GM19099 (cell line): ENCODE data around the gene IPO7.

Source experiments
- POLR2A ChIP-seq: IDR thresholded peaks from 3 replicates; pipeline ENCODE4 v1.6.1; 2011; ENCODE audit warnings: low read depth; ENCODE audit not compliant: insufficient read length; ENCODE audit errors: extremely low read depth

IPO7 gene

DNA sequence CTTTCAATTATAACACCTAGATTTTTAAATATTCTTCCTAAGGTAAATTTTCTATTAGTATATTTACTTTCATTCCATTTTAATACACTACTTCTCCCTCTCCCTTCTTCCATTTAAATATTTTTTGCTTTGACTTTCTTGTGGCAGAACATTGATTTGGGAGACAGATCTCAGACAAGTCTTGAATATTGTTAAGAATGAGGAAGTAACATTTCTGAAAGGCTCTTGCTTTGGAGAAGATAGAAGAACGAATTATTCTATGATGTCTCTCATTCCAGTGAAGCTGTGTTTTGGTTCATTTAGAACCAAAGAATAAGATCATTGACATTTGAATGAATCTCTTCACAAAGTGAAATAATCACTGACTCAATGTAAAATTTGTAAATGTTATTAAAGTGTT is 2.4 kb downstream of the IPO7 start:
- TF ChIP-seq POLR2A: no peak

DNA sequence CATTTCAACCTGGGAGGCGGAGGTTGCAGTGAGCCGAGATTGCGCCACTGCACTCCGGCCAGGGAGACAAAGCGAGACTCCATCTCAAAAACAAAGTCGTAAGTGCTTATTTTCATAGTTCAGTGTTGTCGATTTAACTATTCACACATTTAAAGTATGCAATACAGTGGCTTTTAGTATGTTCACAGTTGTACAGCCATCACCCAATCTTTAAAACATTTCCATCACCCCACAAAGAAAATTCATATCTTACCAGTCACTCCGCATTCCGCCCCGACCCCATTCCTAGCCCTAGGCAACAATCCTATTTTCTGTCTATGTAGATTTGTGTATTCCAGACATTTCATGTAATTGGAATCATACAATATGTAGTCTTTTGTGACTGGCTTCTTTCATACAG is 11.9 kb downstream of the IPO7 start:
- TF ChIP-seq POLR2A: no peak

DNA sequence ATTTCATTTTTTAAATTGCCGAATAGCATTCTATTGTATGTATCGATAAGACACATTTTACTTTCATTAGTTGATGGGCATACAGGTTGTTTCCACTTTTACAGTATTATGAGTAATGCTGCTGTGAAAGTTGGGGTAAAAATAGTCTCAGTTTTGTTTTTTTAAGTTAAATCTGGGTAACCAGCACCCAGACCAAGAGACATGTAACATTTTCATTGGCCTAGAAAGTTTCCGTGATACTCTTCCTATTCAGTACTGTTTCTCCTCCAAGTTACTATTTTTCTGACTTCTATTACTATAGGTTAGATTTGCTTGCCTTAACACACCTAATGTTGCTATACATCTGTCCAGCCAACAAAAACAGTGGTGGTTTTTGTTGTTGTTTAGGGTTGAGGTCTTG is 12.3 kb downstream of the IPO7 start:
- TF ChIP-seq POLR2A: no peak

DNA sequence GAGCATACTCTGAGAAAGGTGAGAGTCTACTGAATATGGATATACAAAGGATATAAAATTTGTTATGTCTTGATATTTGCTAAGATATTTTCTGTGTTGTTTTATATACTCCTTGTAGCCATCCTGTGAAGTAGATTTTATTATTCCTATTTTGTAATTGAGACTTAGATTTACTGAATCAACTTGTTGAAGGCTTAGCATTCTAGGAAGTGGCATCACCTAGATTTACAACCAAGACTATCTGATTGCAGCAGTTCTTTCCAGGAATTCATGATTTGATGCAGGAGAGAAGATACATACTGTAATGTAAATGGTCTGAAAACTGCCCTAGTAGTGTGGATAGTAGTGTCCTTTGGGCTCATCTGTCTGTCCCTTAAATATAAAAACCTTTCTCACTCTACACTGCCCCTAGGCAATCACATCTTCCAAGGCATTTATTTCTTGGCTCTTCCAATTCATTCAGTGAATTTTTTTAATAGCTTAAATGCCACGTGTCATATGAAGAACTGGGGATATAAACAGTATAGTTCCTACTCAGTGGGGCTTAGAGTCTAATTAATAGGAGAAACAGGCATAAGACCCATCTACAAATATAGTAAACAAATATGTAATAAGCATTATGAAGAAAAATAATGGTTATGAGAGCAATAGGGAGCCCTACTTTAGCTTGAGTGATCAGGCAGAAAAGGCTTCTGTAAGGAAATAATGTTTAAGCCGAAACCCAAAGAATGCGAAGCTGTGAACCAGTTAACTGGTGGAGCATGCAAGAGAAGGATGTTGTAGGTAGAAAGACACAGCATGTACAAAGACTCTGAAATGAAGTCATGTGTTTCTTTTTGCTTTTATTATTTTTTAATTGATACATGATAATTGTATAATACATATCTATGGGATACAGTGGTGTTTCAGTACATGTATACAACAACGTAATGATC is 13.6 kb downstream of the IPO7 start:
- TF ChIP-seq POLR2A: no peak

DNA sequence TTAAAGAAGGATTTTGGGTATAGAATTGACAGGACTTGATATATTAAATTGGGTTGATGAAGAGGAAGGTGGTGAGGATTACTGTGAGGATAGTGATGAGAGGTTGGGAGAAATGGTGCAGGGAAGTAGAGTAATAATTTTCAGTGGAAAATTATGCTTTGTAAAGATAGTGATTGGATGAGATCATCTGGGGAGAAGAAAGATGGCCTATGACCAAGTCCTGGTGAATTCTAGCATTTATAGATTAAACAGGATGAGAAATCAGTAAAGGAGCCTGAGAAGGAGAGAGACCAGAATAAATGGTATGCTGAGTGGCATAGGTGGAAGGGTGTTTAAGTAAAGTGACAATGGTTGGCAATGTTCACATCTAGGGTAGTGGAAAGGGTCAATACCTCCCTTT is 15.0 kb downstream of the IPO7 start:
- TF ChIP-seq POLR2A: no peak

DNA sequence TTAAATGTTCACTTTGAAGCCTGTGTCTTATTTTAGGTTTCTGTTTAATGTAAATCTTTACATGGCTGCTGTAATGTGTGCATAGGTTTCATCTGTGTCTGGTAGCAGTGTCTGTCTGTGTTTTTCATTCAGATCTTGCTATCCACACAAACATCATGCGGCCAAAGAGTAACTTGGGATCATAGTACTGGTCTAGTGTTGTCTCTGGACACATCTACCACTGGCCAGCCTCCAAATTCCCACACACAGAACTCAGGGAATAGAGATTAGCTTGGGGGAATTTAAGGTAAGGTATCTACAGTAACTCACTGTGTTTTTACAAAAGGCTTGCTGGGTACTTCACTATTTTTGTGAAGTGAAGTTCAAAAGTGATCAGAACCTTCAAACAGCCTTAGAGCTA is 44.3 kb downstream of the IPO7 start:
- TF ChIP-seq POLR2A: no peak

DNA sequence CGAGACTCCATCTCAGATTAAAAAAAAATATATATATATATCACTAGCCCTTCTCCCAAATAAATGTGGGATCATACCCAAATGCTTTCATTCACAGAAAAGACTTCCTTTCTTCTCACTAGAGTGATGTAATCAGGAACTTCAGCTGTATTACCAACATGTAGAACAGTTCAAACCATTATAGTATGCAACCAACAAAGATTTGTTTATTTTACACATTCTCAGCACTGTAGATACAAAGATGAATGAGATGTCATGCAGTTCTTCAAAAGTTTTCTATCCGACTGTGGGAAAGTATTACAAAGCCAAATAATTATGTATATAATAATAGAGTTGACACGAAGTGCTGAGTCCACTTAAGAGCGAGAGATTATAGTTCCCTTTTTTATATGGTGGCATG is 54.2 kb downstream of the IPO7 start:
- TF ChIP-seq POLR2A: no peak

DNA sequence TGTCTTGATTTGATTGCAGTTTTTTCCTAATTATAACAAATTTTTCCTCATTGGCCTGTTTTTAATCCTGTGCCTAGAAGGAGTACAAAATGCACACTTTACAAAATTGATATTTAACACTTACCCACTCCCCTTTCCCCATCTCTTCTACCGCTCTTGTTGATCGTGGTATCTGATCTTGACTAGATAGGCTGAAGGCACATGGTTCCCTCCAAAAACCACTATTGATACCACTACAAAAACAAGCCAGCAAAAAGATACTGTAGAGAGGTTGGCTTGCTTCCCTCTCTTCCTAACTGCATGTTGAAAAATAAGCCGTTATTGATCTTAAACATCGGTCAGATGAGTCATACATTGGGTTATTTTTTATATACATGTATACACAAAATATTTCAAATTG is 61.8 kb downstream of the IPO7 start:
- no peak for TF ChIP-seq POLR2A

DNA sequence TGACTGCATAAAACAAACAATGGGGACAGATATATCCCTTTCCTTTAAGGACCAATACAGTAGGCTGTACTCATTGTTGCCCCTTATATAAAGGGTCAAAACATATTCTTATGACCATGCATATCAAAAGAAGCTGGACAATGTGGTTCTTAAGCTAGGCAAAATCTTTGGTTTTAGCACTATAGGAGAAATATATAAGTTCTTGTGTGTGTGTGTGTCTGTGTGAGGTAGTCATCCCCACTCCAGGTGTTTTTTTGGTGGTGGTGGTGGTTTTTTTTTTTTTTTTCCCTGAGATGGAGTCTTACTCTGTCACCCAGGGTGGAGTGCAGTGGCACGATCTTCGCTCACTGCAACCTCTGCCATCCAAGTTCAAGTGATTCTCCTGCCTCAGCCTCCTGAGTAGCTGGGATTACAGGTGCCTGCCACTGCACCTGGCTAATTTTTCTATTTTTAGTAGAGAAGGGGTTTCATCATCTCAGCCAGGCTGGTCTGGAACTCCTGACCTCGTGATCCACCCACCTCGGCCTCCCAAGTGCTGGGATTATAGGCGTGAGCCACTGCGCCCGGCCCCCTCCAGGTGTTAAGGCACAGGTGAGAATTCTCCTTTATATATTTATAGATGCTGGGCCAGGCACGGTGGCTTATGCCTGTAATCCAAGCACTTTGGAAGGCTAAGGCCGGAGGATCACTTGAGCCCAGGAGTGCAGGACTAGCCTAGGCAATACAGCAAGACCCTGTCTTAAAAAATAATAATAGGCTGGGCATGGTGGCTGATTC is 64.3 kb downstream of the IPO7 start:
- TF ChIP-seq POLR2A: no peak

DNA sequence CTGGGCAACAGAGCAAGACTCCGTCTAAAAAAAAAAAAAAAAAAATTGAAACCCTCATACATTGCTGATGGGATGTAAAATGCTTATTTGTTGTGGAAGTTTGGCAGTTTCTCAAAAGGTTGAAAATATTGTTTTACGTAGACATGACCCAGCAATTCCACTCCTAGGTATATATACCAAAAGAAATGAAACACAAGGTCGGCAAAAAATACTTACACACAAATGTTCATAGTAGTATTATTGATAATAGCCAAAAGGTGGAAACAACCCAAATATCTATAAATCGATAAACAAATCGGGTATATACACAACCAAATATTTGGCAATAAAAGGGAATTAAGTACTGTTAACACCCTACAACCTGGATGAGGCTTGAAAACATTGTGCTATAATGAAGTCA is 71.3 kb downstream of the IPO7 start:
- TF ChIP-seq POLR2A: no peak

DNA sequence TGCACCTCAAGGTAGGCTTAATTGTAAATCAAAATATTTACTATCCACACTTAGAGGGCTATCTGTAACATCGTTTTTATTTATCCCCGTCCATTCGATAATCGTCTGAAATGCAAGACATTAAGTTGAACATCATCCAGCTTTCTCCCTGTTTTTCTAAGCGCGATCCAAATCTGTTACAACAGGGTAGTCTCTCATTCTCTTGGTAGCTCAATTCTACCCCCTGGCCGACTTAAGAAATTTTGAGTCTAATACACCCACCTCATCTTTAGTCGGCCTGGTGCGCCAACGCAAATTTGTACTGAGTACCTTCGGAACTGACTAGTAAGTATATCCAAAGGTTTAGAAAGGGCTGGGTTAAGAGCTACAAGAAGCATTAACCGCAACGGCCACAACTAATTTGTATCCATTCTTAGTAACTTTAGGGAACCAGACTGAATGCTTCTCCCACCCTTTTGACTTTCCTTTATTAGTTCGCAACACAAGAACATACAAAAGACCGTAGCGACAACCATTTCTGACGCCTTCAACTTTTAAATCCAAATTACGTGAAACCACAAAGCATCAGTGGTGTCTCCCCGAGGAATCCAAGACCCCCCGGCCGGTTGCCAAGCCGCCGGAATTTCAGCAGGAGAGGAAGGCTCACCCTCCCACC is 75.3 kb downstream of the IPO7 start:
- no peak for TF ChIP-seq POLR2A

DNA sequence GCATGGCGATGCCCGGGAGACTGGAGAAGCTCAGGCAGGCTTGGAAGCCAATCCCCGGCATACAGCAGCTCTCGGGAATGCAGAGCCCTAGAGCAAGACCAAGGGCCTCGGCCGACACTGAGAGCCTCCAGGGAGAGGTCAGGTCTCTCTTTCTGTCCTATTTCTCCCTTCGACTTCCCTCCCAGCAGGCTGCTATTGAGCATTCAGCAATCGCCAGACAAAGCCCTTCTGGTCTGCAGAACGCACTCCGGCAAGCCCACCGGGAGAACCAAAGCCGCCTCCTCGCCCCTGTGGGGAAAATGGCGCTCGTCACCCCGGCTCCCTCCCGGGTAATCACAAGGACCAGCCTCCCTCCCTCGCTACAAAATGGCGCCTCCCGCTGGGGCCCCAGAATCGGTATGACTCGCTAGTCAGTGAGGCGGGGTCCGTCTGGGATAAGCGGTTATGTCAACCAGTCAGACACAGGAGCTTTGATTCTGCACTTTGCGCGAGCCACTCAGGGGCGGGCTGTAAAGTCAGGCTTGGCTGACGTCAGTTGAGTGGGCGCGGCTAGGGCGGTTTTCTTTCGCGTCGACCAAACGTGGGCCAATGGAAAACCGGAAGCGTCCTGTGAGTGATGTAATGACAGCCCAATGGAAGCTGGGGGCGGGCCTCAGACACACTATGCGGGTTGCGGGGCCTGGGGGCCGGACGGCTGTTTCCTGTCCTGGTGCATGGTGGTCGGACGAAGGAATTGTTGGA is 76.0 kb downstream of the IPO7 start, which contains the start of gene ZNF143:
ZNF143 (plus strand) TSS at position 691 of the 741 bp plus-strand sequence. CDS start 10,297 bp downstream, outside the sequence.
- TF ChIP-seq POLR2A: peak; percentile 87

DNA sequence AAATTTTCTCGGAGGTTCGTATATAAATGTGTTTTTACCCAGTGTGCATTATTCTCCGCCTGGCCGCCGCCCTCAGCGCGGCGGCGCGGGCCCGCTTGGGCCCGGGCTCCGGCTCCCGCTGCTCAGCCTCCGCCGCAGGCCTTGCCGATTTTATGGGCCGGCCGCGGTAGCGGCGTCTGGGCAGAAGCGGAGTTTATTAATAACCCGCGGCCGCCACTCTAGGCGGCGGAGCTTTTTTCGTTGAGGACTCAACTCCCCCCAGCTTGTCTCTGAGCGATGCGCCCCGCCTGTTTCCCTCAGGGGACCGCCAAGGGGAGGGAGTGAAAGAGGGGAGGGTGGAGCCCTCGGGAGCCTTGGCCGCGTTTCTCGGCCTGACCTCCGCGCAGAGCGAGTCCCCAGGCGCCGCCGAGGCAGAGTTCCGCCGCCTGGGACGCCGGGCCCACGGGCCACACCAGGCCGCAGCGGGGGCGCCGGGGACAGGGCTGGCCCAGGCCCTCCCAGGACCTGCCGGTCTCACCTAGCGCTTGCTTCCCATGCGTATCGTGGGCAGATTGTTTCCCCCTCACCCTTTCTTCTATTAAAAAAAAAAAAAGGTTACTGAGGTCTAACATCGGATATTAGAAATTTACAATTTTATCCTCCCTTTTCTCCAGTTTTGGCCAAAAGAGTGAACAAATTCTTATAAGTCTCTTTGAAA is 76.8 kb downstream of the IPO7 start:
- peak; percentile 97 for TF ChIP-seq POLR2A

DNA sequence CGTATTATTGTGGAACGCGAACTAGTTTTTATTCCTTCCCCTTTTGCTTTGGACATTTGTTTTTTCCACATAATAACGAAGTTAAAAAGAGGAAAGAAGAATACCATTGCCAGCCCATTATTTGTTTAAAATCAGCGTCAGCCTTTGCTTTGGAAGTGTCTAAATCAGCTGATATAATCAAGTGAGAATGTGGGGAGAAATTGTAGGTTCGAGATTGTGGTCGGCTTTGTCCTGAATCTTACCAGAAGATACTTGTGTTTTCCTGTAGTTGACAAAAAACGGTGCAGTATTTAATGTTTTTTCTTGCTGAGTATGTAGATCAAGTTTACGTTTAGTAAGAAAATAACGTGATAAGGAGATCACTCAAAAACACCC is 77.3 kb downstream of the IPO7 start:
- TF ChIP-seq POLR2A: no peak
